Muscle layer of duodenum (tissue), 2 donors: ENCODE data around the gene CORO2A.
A peak's percentile ranks its signal among the peaks of the same experiment; 100 is the strongest.

ENCODE experiments used
- H3K27ac ChIP-seq: one replicate; pipeline ENCODE4 v1.7.0; 2013; ENCODE audit warnings: mild to moderate bottlenecking, low read length
- H3K27me3 ChIP-seq: one replicate; pipeline ENCODE4 v1.7.0; 2013; ENCODE audit warnings: low read depth, mild to moderate bottlenecking, control low read depth, low read length
- H3K36me3 ChIP-seq, 2 donors: one replicate each; pipeline ENCODE4 v1.7.0; 2013; ENCODE audit warnings: low read length in 2 of 2, control low read depth in 1 of 2, mild to moderate bottlenecking in 1 of 2; ENCODE audit not compliant: insufficient read depth in 2 of 2, control insufficient read depth in 1 of 2
- H3K4me1 ChIP-seq, 2 donors: one replicate each; pipeline ENCODE4 v1.7.0; 2013; ENCODE audit warnings: low read length in 2 of 2, mild to moderate bottlenecking in 2 of 2, control low read depth in 1 of 2, moderate library complexity in 1 of 2; ENCODE audit not compliant: insufficient read depth in 2 of 2, control insufficient read depth in 1 of 2
- H3K4me3 ChIP-seq, 2 donors: one replicate each; pipeline ENCODE4 v1.7.0; 2013; ENCODE audit warnings: low read length in 2 of 2, low read depth in 1 of 2, mild to moderate bottlenecking in 1 of 2
- H3K9me3 ChIP-seq, 2 donors: one replicate each; pipeline ENCODE4 v1.7.0; 2013; ENCODE audit warnings: low read length in 2 of 2, control low read depth in 1 of 2, mild to moderate bottlenecking in 1 of 2; ENCODE audit not compliant: control insufficient read depth in 1 of 2
- donor health status: healthy.

CORO2A gene, protein sequence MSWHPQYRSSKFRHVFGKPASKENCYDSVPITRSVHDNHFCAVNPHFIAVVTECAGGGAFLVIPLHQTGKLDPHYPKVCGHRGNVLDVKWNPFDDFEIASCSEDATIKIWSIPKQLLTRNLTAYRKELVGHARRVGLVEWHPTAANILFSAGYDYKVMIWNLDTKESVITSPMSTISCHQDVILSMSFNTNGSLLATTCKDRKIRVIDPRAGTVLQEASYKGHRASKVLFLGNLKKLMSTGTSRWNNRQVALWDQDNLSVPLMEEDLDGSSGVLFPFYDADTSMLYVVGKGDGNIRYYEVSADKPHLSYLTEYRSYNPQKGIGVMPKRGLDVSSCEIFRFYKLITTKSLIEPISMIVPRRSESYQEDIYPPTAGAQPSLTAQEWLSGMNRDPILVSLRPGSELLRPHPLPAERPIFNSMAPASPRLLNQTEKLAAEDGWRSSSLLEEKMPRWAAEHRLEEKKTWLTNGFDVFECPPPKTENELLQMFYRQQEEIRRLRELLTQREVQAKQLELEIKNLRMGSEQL

DNA sequence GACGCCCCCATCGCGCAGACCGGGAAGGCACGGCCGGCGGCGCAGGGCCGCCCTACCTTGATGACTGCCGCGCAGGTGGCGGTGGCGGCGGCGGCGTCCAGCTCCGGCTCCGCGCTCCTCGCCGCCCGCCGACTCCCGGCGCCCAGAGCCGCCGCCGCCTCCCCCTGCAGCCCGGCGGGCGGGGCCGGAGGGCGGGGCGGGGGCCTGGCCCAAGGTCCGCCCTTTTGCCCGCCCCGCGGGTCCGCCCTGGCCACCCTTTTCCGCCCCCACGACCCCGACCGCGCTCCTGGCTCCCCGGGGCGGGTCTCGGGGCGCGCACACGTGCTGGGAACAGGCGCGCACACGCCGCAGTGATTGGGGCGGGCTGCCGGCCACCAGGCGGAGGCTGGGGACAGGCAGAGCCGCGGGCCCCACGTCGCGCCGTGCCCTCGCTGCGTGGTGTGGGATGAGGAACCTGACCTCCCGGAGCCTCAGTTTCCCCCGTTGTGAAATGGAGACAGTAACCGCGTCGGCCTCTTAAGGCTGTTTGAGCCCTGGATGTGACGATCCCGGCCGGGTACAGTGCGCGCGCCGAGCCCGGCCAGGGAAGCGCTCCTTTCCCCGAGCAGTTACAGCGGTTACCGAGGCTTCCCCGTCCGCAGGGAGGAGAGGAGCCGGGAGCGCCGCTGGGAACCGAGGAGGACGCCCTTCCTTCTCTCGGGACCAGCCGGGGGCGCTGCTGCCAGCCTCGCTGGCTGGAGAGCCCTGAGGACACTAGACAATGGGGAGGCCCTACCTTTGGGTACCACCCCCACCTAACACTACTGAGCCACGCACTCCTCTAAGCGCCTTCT lies at the start of gene CORO2A:
TSS of gene CORO2A (minus strand) at position 135 of the 833 bp plus-strand sequence. CDS start 34,977 bp downstream, outside the sequence.
- Histone ChIP-seq H3K4me3 (peak within 1 kb of the TSS; percentile 55 to 79), H3K9me3 (no peaks in the 10 kb centered on the region), H3K27me3 (no peaks in the 10 kb centered on the region), H3K36me3 (no peaks in the 10 kb centered on the region), H3K27ac (peak within 1 kb of the TSS; percentile 53), H3K4me1 (no peaks in the 10 kb centered on the region)

DNA sequence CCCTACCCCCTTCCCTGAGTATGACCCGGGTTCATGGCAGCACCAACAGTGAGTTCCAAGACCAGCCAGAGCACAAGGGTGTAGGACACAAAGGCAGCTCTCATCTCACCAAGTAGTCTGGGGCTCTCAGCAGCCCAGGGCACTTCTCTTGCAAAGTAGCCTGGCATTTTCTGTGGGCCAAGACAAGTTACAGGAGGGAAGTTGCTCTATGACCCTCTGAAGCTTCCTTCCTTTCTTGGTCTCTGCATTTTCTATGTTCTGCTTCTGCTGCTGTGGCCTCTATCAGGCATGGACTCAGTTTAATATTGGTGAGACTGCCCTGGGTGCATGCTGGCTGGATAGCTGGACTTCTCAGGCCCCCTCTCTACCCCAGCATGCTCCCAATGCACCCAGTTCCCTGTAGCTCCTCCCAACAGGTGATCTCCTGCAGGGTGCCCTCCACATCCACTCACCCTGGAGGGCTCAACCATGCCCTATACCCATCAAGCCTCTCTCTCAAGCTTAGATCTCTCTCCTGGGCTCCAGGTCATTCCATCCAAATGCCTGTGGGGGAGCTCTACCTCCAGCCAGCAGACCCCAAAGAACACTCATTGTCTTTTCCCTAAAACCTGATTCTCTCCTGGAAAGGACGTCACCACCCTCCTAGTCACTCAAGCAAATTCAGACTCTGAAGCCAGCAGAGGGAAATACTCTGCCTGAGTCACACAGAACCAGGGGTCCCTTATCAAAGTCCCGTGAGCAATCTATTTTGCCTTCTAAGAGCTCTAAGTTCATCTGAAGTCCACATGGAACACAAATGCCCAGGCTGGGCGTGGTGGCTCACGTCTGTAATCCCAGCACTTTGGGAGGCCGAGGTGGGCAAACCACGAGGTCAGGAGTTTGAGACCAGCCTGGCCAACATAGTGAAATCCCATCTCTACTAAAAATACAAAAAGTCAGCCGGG lies 49.2 kb upstream of the CORO2A start:
- Histone ChIP-seq H3K36me3 (no peaks in the 10 kb centered on the region), H3K27ac (no peak overlapping the region), H3K27me3 (no peaks in the 10 kb centered on the region), H3K4me1 (no peaks in the 10 kb centered on the region), H3K9me3 (no peaks in the 10 kb centered on the region), H3K4me3 (no peak overlapping the region)

DNA sequence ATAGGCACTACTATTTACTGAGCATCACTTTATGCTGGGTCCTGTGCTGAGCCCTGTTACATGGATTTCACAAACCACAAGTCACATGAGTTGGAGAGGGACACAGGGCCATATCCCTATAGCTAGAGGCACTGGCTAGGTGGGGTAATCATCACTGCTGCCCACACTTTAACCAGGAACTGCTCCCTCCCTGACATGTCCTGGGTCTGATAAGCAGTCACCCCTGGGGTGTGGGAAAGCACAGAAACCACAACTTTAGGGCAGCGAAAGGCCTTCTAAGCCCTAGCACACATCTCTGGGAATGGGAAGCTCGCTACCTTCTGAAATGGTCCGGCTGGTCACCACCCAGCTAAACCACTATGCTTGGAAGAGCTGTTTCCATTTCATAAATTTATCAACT lies 48.0 kb upstream of the CORO2A start:
- Histone ChIP-seq H3K27ac (no peak overlapping the region), H3K9me3 (no peaks in the 10 kb centered on the region), H3K36me3 (no peaks in the 10 kb centered on the region), H3K4me3 (no peak overlapping the region), H3K4me1 (no peaks in the 10 kb centered on the region), H3K27me3 (no peaks in the 10 kb centered on the region)

DNA sequence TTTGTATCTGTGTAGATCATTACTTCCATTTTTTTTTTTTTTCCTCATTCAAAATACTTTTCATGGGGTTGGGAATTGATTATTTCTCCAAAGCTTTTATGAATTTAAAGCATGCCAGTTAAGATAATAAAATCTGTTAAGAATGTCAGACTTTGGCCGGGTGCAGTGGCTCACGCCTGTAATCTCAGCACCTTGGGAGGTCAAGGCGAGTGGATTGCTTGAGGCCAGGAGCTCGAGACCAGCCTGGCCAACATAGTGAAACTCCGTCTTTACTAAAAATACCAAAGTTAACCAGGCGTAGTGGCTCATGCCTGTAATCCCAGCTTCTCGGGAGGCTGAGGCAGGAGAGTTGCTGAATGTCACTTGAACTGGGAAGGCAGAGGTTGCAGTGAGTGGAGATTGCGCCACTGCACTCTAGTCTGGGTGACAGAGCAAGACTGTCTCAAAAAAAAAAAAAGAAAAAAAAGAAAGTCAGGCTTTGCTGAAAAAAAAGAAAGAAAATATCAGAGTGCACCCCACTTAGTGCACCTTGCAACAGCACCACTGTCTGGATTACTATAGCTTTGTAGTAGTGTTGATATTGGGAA lies 44.6 kb upstream of the CORO2A start:
- no peaks in the 10 kb centered on the region for H3K4me1 ChIP-seq
- H3K27ac ChIP-seq, result no peak overlapping the region
- no peaks in the 10 kb centered on the region for H3K27me3 ChIP-seq
- no peaks in the 10 kb centered on the region for H3K9me3 ChIP-seq
- H3K36me3 ChIP-seq, result peaks cover 0 to 7% of the 10 kb centered on the region in 2 donors
- no peak overlapping the region for H3K4me3 ChIP-seq

DNA sequence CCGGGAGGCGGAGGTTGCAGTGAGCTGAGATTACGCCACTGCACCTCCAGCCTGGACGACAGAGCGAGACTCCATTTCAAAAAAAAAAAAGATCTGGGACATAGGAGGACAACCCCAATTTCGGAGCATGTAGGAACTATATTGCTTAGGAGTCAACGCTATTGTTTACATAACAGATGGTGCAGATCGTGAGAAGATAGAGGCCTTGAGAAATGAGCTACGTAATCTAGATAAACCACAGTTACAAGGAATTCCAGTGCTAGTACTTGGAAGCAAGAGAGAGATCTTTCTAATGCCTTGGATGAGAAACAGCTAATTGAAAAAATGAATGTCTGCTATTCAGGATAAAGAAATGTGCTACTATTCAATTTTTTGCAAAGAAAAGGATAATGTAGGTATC lies 42.7 kb upstream of the CORO2A start:
- H3K4me3 ChIP-seq, result no peak overlapping the region
- peaks cover 7% of the 10 kb centered on the region in 2 donors for H3K36me3 ChIP-seq
- no peaks in the 10 kb centered on the region for H3K9me3 ChIP-seq
- H3K27ac ChIP-seq, result no peak overlapping the region
- no peaks in the 10 kb centered on the region for H3K27me3 ChIP-seq
- H3K4me1 ChIP-seq, result peaks cover 0 to 3% of the 10 kb centered on the region in 2 donors

DNA sequence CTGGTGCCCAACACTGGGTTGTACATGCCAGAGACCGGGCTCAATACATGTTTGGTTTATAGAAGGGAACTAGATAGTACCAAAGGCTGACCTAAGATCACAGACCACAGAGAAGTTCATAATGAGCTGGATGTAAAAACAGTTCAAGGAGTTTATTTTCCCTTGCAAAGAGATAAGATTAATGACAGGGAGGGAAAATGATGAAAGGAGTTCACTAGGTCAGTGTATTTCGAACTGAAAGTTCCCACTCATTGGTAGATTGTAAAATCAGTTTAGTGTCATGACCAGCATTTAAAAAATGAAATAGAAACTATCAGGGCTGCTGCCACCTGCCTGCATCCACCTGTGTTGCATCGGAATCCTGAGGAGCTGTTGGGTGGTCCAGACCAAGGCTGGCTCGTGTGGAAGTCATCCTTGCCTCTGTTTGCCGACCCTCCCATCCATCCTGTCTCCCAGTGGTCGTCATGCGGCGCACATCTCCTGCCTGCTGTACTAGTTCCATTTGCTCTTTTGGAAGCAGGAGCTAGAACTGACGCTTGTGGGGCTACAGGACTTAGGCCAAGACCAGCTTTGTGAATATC lies 41.9 kb upstream of the CORO2A start:
- H3K36me3 ChIP-seq, result peaks cover 7 to 9% of the 10 kb centered on the region in 2 donors
- no peak overlapping the region for H3K4me3 ChIP-seq
- peak overlapping the region; percentile 29 for H3K27ac ChIP-seq
- peaks cover 0 to 3% of the 10 kb centered on the region in 2 donors for H3K4me1 ChIP-seq
- H3K9me3 ChIP-seq, result no peaks in the 10 kb centered on the region
- H3K27me3 ChIP-seq, result no peaks in the 10 kb centered on the region

DNA sequence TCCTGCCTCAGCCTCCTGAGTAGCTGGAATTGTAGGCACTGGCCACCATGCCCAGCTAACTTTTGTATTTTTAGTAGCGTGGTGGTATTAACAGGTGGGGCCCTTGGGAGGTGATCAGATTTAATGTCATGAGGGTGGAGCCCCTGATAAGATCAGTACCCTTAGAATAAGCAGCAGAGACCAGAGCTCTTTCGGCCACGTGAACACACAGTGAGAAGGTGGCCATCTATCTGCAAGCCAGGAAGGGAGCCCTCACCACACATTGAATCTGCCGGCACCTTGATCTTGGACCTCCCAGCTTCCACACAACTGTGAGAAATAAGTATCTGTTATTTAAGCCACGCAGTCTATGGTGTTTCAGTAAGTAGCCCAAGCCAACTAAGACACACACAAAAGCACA lies 40.5 kb upstream of the CORO2A start:
- Histone ChIP-seq H3K4me3 (no peak overlapping the region), H3K36me3 (peaks cover 7 to 20% of the 10 kb centered on the region in 2 donors), H3K27me3 (no peaks in the 10 kb centered on the region), H3K9me3 (no peaks in the 10 kb centered on the region), H3K27ac (no peak overlapping the region), H3K4me1 (peaks cover 0 to 3% of the 10 kb centered on the region in 2 donors)

DNA sequence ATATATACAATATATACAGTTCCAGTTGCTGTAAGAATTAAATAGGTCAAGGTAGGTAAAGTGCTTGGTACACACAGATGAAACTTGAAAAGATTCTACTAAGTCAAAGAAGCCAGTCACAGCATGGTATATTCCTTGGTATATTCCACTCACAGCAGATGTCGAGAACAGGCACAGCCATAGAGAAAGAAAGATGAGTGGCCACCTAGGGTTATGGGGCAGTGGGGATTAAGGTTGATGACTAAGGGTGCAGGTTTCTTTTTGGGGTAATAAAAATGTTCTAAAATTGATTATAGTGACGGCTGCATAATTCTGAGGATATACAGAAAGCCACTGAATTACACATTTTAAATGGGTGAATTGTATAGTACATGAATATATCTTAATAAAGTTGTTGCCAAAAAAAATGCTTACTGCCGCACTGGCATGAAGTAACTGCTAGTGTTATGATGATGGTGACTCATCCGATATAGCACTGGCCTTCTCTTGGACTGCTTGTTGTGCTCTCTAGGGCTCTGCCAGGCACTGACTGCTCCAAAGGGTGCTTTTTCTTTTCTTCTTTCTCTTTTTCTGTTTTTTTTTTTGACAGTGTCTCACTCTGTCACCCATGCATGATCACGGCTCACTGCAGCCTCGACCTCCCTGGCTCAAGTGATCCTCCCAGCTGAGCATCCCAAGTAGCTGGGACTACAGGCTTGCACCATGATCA lies 39.5 kb upstream of the CORO2A start:
- H3K9me3 ChIP-seq, result no peaks in the 10 kb centered on the region
- H3K4me3 ChIP-seq, result no peak overlapping the region
- H3K27ac ChIP-seq, result no peak overlapping the region
- peaks cover 7 to 20% of the 10 kb centered on the region in 2 donors for H3K36me3 ChIP-seq
- H3K4me1 ChIP-seq, result peaks cover 0 to 3% of the 10 kb centered on the region in 2 donors
- H3K27me3 ChIP-seq, result no peaks in the 10 kb centered on the region

DNA sequence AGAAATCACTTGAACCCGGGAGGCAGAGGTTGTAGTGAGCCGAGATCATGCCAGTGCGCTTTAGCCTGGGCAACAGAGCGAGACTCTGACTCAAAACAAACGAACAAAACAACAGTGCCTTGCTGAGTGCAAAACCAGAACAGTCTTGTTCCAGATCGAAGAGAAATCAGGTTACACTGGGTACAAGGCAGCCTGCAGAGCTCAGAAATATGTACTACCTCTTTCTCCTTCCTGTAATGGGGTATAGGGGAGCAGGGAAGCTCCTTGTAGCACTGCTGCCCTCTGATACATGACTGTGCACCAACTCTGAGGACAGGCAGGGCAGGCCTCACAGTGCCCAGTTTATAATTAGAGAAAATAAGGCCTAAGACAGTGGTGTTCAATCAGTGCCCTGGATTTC lies 38.4 kb upstream of the CORO2A start:
- H3K9me3 ChIP-seq, result no peaks in the 10 kb centered on the region
- H3K4me1 ChIP-seq, result peaks cover 0 to 3% of the 10 kb centered on the region in 2 donors
- H3K27me3 ChIP-seq, result no peaks in the 10 kb centered on the region
- no peak overlapping the region for H3K27ac ChIP-seq
- H3K36me3 ChIP-seq, result peaks cover 7 to 26% of the 10 kb centered on the region in 2 donors
- H3K4me3 ChIP-seq, result no peak overlapping the region

DNA sequence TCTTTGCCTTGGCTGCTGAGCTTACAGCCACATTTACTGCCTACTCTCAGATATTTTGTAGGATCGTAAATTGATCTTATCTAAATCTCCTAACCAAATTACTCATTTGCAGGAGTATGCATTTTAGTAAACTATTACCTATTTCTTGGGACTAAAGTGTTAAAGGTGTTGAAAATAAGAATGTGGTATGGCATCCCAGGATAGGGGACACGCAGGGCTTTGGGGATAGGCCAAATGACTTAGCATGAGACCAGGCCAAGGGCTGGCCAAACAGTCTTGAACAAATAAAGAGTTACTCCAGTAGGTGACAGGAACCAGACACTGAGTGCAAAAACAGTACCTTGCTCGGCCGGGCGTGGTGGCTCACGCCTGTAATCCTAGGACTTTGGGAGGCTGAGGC lies 37.9 kb upstream of the CORO2A start:
- H3K4me3 ChIP-seq, result no peak overlapping the region
- H3K4me1 ChIP-seq, result peaks cover 0 to 3% of the 10 kb centered on the region in 2 donors
- no peaks in the 10 kb centered on the region for H3K27me3 ChIP-seq
- no peaks in the 10 kb centered on the region for H3K9me3 ChIP-seq
- H3K36me3 ChIP-seq, result peaks cover 7 to 31% of the 10 kb centered on the region in 2 donors
- no peak overlapping the region for H3K27ac ChIP-seq
